KOPT-K1 (cell line): ENCODE results near the gene COPZ1.

Experiments used
- H3K27ac ChIP-seq: fragments of 200-600 bp; sonication (generic); 2 replicates; pipeline ENCODE4 v1.5.1; 2016; ENCODE audit warnings: antibody characterized with exemption, mild to moderate bottlenecking, low read depth, low read length; ENCODE audit not compliant: poor library complexity, severe bottlenecking
- H3K36me3 ChIP-seq: fragments of 200-600 bp; sonication (generic); 2 replicates; pipeline ENCODE4 v1.5.1; 2017; ENCODE audit warnings: antibody characterized with exemption, mild to moderate bottlenecking, low read length, moderate library complexity; ENCODE audit not compliant: insufficient read depth
- H3K9me3 ChIP-seq: fragments of 200-600 bp; sonication (generic); 2 replicates; pipeline ENCODE4 v1.5.1; 2017; ENCODE audit warnings: antibody characterized with exemption, low read length, mild to moderate bottlenecking; ENCODE audit not compliant: insufficient read depth, poor library complexity, severe bottlenecking

COPZ1 gene

GRCh38 chr12:54372113-54372806 lies 47.3 kb downstream of the COPZ1 start:
- no peaks in the 10 kb centered on the region for H3K9me3 ChIP-seq
- H3K27ac ChIP-seq: no peak overlapping the region
- no peaks in the 10 kb centered on the region for H3K36me3 ChIP-seq

- Histone ChIP-seq H3K36me3 (no peaks in the 10 kb centered on the region), H3K9me3 (no peaks in the 10 kb centered on the region), H3K27ac (no peak overlapping the region)
Measured at GRCh38 chr12:54373649-54374561, 49.0 kb downstream of the COPZ1 start.

DNA sequence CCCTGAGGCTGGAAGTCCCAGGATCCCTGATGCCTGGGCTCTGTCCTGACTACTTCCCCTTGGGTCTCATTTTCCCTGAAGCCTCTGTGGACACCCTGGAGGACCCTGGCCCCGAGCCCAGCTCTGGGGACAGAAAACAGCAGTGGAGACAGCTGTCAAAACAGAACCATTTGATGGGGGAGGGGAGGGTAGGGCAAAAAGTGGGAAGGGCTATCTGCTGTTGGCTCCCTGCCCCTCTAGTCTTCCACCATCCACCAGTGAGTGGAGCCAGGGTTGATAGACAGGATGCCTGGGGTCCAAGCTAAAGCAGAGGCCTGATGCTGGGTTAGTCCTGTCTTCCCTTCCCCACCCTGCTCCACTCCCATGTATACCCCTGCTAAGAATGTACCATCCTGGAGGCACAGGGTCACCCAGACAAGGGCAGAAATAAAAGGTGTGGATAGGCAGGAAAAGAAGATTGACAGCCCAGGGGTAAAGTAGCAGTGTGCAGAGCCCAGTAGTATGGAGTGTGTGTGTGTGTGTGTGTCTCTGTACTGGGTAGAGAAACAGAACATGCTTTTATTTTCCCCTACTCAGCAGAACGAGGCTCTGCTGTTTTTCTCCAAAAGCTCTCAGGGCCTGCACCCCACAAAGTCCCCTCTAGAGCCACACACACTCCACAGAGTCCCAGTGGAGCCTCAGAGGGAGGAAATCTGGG lies 49.8 kb downstream of the COPZ1 start:
- Histone ChIP-seq H3K36me3 (no peaks in the 10 kb centered on the region), H3K9me3 (no peaks in the 10 kb centered on the region), H3K27ac (no peak overlapping the region)

DNA sequence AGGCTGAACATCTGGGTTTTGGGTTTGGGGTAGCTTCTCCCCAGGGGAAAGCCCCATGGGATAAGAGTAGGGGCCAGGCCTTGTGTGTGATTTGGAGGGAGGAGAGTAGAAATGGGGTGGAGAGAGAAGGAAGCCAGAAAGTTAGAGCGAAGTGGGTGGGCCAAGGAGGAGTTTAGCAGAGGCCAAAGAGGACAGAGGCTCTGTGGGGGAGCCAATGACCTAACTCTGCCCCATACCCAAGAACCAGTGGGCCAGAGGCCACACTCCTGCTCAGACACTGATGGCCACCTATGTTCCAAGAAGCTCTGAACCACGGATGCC lies 50.3 kb downstream of the COPZ1 start:
- H3K27ac ChIP-seq: no peak overlapping the region
- H3K9me3 ChIP-seq: no peaks in the 10 kb centered on the region
- no peaks in the 10 kb centered on the region for H3K36me3 ChIP-seq

GRCh38 chr12:54376596-54376995 lies 51.7 kb downstream of the COPZ1 start:
- Histone ChIP-seq H3K36me3 (no peaks in the 10 kb centered on the region), H3K27ac (no peak overlapping the region), H3K9me3 (no peaks in the 10 kb centered on the region)

DNA sequence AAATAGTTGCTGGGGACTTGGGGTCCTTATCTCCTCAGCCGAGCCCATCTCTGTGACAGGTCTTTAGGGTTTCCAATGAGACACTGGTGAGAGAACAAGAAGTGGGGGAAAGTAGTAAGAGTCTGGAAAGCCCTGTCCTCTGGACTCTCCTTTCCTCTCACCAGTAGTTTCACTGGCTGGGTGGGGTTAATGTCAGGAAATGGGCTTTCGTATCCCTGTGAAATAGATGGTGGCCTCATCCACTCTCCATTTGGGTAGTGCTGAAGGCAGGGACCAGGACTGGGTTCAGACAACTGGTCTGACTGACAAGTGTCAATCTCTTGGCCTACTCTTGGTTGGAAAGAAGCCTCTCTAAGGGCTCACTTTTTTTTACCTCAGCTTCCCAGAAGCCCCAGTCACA lies 52.1 kb downstream of the COPZ1 start:
- H3K27ac ChIP-seq: no peak overlapping the region
- H3K9me3 ChIP-seq: no peaks in the 10 kb centered on the region
- H3K36me3 ChIP-seq: no peaks in the 10 kb centered on the region

DNA sequence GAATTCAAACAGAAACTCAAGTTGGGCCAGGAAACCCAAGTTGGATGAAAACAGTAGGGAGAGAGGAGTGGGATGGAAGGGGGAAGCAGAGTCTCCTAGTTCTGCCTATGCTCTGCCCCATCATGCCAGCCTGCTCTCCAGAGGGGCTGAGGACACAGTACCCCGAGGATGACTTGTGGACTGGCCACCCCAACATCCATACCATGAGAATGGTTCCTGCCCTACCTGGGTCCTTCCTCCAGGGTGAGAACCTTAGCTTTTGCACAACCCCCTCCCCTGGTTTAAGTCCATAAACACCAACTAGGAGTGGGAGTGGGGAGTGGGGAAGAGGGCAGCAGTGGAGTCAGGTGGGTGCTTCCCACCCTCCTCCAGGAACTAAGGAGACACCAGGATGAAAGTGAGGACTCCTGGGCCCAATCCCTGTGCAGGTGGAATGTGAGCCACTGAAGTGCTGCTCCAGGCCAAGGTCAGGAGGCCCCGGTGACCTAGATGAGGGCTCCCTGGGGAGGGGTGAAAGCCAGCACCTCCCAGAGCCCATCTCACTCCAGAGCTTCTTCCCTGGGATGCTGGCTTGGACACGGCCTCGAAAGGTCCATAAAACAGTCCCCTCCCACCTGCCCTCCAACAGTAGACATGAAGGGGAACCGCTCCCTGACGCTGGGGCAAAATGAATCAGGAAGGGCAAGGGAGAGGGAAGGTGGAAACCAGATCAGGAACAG lies 53.0 kb downstream of the COPZ1 start:
- Histone ChIP-seq H3K9me3 (no peaks in the 10 kb centered on the region), H3K36me3 (no peaks in the 10 kb centered on the region), H3K27ac (no peak overlapping the region)

GRCh38 chr12:54378796-54379397 lies 54.0 kb downstream of the COPZ1 start:
- Histone ChIP-seq H3K36me3 (no peaks in the 10 kb centered on the region), H3K27ac (no peak overlapping the region), H3K9me3 (no peaks in the 10 kb centered on the region)

GRCh38 chr12:54379398-54380201 lies 54.7 kb downstream of the COPZ1 start:
- no peaks in the 10 kb centered on the region for H3K9me3 ChIP-seq
- no peaks in the 10 kb centered on the region for H3K36me3 ChIP-seq
- no peak overlapping the region for H3K27ac ChIP-seq

- no peak overlapping the region for H3K27ac ChIP-seq
- H3K36me3 ChIP-seq: no peaks in the 10 kb centered on the region
Measured at GRCh38 chr12:54381136-54381535, 56.2 kb downstream of the COPZ1 start.

DNA sequence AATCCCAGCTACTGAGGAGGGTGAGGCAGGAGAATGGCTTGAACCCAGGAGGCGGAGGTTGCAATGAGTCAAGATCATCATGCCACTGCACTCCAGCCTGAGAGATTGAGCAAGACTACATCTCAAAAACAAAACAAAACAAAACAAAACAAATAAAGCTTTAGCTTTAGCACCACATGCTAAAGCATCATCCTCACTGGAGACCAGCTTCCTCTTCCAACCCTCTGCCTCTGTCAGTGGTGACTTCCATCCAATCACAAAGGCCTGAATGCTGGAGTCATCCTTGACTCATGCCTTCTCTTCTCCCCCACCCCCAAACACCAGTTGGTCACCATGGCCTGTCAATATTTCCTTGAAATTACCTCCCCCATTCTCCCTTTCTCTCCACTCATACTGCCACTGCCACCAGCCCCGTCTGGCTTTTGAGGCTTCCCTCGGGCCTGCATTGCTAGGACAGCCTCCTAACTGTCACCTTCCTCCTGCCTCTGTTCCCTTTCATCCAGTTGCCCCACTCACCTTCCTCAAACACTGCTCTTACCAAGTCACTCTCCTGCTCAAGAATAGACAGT lies 58.2 kb downstream of the COPZ1 start:
- Histone ChIP-seq H3K9me3 (no peaks in the 10 kb centered on the region), H3K27ac (no peak overlapping the region), H3K36me3 (no peaks in the 10 kb centered on the region)

More at GRCh38 chr12:54381136-54381535, 56.2 kb downstream of the COPZ1 start:
- no peaks in the 10 kb centered on the region for H3K9me3 ChIP-seq

- Histone ChIP-seq H3K27ac (no peak within 1 kb of the TSS), H3K36me3 (no peaks in the 10 kb centered on the region)
Measured at GRCh38 chr12:54384591-54385041, 59.7 kb downstream of the COPZ1 start, which contains the start of gene ZNF385A. TSS of gene ZNF385A (minus strand) at chr12:54384733. CDS start at chr12:54384514, 219 bp downstream.

GRCh38 chr12:54385251-54385914 lies 60.5 kb downstream of the COPZ1 start:
- Histone ChIP-seq H3K36me3 (no peaks in the 10 kb centered on the region), H3K27ac (no peak overlapping the region), H3K9me3 (no peaks in the 10 kb centered on the region)

More at GRCh38 chr12:54384591-54385041, 59.7 kb downstream of the COPZ1 start, which contains the start of gene ZNF385A:
- no peaks in the 10 kb centered on the region for H3K9me3 ChIP-seq
